Measurements from ENCODE around the gene MRPL46.

Gene MRPL46

DNA sequence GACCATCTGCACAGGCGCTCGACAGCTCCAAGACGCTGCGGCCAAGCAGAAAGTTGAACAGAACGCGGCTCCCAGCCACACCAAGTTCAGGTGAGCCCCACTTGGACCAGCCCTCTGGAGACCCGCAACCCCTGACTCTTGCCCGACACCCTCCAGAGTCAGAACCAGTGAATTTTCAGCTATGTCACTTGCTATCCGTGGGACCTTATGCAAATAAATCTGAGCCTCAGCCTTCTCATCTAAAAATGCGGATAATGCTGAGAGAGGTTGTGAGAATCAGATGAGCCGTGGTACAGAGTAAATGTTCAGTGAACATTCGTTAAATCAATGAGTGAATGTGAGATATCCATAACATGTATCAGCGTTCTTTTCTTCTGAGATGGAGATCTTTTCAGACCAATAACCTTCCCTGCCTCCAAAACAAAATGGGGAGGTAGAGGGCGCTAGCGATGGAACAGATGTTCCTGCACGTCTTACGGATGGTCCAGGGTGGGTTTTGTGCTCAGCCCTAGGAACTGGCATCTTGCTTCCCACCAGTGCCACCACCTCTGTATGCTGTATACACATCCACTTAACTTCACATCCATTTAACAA is 844 bp upstream of the MRPL46 start:
- TF ChIP-seq, protein P1, sequence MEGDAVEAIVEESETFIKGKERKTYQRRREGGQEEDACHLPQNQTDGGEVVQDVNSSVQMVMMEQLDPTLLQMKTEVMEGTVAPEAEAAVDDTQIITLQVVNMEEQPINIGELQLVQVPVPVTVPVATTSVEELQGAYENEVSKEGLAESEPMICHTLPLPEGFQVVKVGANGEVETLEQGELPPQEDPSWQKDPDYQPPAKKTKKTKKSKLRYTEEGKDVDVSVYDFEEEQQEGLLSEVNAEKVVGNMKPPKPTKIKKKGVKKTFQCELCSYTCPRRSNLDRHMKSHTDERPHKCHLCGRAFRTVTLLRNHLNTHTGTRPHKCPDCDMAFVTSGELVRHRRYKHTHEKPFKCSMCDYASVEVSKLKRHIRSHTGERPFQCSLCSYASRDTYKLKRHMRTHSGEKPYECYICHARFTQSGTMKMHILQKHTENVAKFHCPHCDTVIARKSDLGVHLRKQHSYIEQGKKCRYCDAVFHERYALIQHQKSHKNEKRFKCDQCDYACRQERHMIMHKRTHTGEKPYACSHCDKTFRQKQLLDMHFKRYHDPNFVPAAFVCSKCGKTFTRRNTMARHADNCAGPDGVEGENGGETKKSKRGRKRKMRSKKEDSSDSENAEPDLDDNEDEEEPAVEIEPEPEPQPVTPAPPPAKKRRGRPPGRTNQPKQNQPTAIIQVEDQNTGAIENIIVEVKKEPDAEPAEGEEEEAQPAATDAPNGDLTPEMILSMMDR (IDR thresholded peaks at IDR 0.05; ENCODE audit: low read depth, low read length): peak; percentile 50
- H3K4me1 ChIP-seq: no peaks in the 10 kb centered on the region
- peaks cover 15% of the 10 kb centered on the region for H3K36me3 ChIP-seq
- H3K27me3 ChIP-seq: no peaks in the 10 kb centered on the region
- DNase-seq: peak; percentile 51
- H3K4me3 ChIP-seq (ENCODE audit: low read depth, low read length): peak overlapping the region; percentile 81
- H3K9me3 ChIP-seq: no peaks in the 10 kb centered on the region

DNA sequence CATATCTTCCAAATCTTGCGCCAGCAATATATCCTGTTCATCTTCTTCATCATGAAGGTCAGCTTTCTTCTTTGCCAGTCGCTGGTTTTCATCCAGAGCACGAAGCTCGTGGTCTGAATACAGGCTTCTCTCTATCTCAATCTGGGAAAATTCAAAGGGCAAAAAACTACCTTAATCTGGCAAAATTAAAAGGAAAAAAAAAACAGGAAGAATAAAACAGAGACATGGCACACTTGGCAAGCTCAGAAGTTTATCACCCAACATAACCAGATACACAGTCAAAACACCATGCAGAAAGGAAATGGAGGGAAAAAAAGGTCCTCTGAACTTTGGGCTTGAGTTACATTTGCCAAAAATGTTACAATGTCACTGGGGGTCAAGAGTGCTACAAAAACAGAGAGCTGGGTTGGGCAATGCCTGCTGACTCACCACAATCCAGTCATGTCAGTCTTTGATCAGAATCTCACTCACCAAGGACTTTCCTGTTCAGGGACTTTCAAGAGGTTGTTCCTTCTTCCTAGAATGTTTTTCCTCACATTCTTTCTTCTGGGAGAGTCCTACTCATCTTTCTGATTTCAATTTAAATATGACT is 1.5 kb downstream of the MRPL46 start:
- Histone ChIP-seq H3K27me3 (no peaks in the 10 kb centered on the region), H3K4me3 (ENCODE audit: low read depth, low read length) (no peak overlapping the region), H3K36me3 (peaks cover 30% of the 10 kb centered on the region), H3K4me1 (no peaks in the 10 kb centered on the region), H3K9me3 (no peaks in the 10 kb centered on the region)
- DNase-seq: no peak
- TF ChIP-seq, protein P1 (IDR thresholded peaks at IDR 0.05; ENCODE audit: low read depth, low read length): no peak

DNA sequence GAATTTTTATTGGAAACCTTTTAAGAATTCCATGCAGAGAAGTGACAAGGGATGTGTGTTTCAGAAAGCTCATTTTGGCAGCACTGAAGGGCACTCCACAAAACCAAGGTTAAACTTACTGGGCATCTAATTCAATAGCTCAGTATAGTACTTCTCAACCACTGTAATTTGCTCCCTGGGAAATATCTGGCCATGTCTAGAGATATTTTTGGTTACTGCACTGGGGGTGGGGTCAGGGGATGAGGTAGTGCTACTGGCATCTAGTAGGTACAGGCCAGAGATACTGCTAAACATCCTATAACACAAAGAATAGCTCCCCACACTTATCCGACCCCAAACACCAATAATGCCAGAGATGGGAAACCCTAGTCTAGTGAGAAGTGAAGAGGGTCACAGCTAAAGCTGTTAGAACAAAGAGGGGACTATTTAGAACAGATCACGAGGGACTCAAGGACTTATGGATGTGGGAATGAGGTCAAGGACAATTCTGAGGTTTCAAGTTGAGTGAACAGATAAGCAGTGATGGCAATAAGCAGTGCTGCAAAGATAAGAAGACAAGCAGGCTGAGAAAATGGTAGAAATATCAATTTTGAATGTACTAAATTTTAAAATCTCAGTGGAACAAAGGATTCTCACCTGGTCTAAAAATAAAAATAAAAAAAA is 3.2 kb downstream of the MRPL46 start:
- H3K4me3 ChIP-seq (ENCODE audit: low read depth, low read length): no peak overlapping the region
- TF ChIP-seq, protein P1 (IDR thresholded peaks at IDR 0.05; ENCODE audit: low read depth, low read length): no peak
- no peaks in the 10 kb centered on the region for H3K4me1 ChIP-seq
- H3K27me3 ChIP-seq: no peaks in the 10 kb centered on the region
- H3K9me3 ChIP-seq: no peaks in the 10 kb centered on the region
- peaks cover 43% of the 10 kb centered on the region for H3K36me3 ChIP-seq
- DNase-seq: no peak

DNA sequence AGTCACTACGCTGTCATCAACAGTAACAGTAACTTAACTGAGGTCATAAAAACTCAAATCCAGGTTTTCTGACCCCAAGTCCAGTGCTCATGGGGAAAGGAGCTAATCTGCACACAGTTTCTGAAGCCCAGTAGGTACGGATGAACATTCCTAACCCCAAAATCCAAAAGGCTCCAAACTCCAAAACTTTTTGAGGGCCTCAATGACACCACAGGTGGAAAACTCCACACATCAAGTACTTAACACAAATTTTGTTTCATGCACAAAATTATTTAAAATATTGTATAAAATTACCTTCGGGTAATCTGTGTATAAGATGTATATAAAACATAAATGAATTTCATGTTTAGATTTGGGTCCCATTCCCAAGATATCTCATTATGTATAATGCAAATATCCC is 10.5 kb downstream of the MRPL46 start:
- no peak for DNase-seq
- TF ChIP-seq, protein P1 (IDR thresholded peaks at IDR 0.05; ENCODE audit: low read depth, low read length): no peak
- Histone ChIP-seq H3K4me3 (ENCODE audit: low read depth, low read length) (no peak overlapping the region), H3K27me3 (no peaks in the 10 kb centered on the region), H3K9me3 (no peaks in the 10 kb centered on the region), H3K4me1 (peaks cover 7% of the 10 kb centered on the region), H3K36me3 (peaks cover 31% of the 10 kb centered on the region)

DNA sequence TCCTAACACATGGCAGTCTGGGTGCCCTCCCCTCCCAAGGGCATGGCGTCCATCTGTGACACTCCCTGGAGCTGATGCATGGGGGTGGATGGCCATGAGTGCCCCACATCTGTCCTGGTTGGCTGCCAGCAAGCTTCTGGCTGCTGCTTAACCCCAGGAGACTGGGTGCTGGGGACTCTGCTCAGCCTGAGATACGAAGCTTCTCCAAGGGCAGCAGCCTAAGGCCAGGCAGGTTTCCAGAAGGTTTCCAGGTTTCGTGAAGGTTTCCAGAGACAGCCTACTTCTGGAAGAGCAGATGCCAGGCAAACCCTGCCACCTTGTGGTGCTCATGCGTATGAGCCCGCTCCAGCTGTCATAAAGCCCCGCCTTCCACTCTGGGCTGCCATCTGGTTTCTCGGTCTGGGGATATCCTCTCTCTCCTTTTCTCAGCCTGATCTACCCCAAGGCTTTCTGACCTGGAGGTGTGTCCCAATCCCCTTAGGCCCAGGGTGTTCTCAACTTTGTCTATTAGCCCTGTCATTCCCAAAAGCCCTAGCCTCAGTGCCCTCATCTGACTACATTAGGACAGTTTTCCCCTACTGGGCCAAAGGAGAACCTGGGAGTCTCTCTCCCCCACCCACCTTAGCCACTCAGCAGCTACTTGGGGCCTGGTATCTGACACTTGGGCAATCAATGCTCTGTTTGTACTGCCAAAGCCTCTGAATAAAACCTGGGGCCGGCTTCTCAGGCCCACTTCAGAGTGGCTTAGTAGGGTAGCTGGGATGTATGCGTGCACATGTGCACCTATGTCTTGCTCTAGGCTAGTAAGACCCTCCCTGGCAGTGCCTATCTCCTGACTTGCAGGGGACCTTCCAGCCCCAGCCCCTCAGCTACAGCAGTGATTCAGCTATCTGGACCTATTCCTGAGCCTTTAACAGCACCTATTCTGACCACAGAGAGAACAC is 12.0 kb downstream of the MRPL46 start:
- Histone ChIP-seq H3K36me3 (peaks cover 18% of the 10 kb centered on the region), H3K9me3 (no peaks in the 10 kb centered on the region), H3K4me1 (peaks cover 7% of the 10 kb centered on the region), H3K4me3 (ENCODE audit: low read depth, low read length) (no peak overlapping the region), H3K27me3 (no peaks in the 10 kb centered on the region)
- TF ChIP-seq, protein P1 (IDR thresholded peaks at IDR 0.05; ENCODE audit: low read depth, low read length): peak; percentile 94
- DNase-seq: peak; percentile 88

Measured in BE2C (cell line).